Kidney tubule cell (primary cell): ENCODE measurements around the gene SLC15A3.

Source experiments
- DNase-seq: peaks from one replicate; pipeline ENCODE4 v3.0.0-alpha.2; 2018; ENCODE audit warnings: low spot score

The SLC15A3 gene

DNA sequence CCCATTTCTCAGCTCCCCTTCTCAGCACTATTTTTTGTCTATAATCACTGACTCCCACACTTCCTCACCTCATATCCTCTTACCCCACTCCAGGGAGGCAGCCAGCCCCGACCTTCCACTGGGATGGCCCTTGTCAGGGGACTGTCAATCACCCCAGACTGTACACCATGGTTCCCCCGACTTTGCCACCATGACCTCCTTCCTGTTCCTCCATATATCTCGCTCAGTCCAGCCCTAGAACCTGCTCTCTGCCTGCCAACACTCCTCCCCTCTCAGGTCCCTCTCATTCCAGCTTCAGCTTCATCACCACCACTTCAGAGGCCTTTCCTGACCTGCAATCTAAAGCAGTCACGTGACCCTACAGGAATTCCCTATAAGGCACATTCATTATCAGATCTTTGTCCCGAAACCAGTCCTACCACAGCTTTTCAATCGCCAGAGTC lies 62.1 kb downstream of the SLC15A3 start:
- DNase-seq, result no peak

DNA sequence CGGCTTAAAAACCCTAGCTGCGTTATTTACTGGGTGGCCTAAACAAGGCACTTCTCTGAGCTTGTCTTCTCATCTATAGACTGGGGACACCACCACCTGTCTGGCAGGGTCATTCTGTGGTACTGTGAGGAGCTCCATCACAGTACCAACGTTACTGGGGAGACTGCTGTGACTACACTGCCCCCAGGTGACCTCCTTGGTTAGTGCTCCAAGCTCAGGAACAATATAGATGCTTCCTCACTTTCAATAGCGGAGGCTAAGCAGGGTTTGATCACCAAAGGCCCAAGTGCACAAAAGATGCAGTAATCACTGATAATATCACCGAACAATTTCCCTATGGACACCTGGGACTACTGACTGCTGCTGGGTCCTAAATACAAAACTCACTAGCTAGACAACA lies 64.4 kb downstream of the SLC15A3 start:
- DNase-seq, result peak; percentile 63
